HepG2 (cell line): Measurements from ENCODE around the gene HDAC4. TPM values are rescaled to one million over a fixed set of nuclear protein-coding genes. Genes with fewer than 3 reads are reported as not detected.

Experiments
- ATAC-seq: fragments of 200-7000 bp; cut with Tn5 transposase; 3 replicates; pipeline ENCODE4 v1.9.1; 2020; ENCODE audit warnings: mild to moderate bottlenecking, moderate library complexity
- BruUV-seq: library from RNA; stranded (reverse); fragments of 400-500 nt; replicated peaks from 2 replicates; lab custom pipeline; 2021; lab: Mats Ljungman, UMichigan
- CTCF ChIA-PET: fragments of 300-600 bp; formaldehyde crosslinking; extraction: SDS; loops from one replicate; lab custom pipeline; 2021; ENCODE audit warnings: low total read pairs, inconsistent platforms, low intra/inter-chr PET ratio; lab: Yijun Ruan, JAX
- POLR2A ChIA-PET: fragments of 350-600 bp; sonication (Branson Sonifier 250); formaldehyde crosslinking; loops from one replicate; lab custom pipeline; 2020; ENCODE audit warnings: antibody characterized with exemption, inconsistent platforms; lab: Yijun Ruan, JAX
- DNase-seq: peaks from one replicate; pipeline ENCODE4 v3.0.0-alpha.2; 2015; ENCODE audit warnings: low spot score
- FAIRE-seq: peaks from 3 replicates; lab custom pipeline; 2011; peaks lifted over from hg19 to GRCh38; lab: Jason Lieb, UNC
- H2AFZ ChIP-seq: one replicate; pipeline ENCODE4 v1.6.1; 2011; ENCODE audit warnings: low read length, inconsistent platforms
- H3K27ac ChIP-seq: fragments of 300-600 bp; 3 replicates; pipeline ENCODE4 v1.8.0; 2011; ENCODE audit warnings: mixed run types, mild to moderate bottlenecking, mixed read lengths, low read length, inconsistent platforms; ENCODE audit not compliant: insufficient read depth; ENCODE audit errors: extremely low read length
- H3K27me3 ChIP-seq, 2 experiments: fragments of 200-600 bp in 1 of 2; 2 replicates in 1 of 2; 3 replicates in 1 of 2; pipeline versions ENCODE4 v1.6.0 to v1.8.0; 2011; ENCODE audit warnings: low read length in 2 of 2, mild to moderate bottlenecking in 2 of 2, moderate library complexity in 2 of 2, inconsistent platforms in 1 of 2; ENCODE audit not compliant: insufficient read depth in 2 of 2, control insufficient read depth in 1 of 2
- H3K36me3 ChIP-seq, 2 experiments: fragments of 200-600 bp in 1 of 2; replicated peaks in 1 of 2; 2 replicates in 1 of 2; 3 replicates in 1 of 2; pipeline versions ENCODE4 v1.5.1 to v1.8.0; 2011; ENCODE audit warnings: low read length in 2 of 2, inconsistent platforms in 1 of 2; ENCODE audit not compliant: insufficient read depth in 2 of 2, control insufficient read depth in 1 of 2
- H3K4me1 ChIP-seq: 2 replicates; pipeline ENCODE4 v1.5.1; 2012; ENCODE audit warnings: low read length, inconsistent platforms; ENCODE audit not compliant: insufficient read depth
- H3K4me2 ChIP-seq: 2 replicates; pipeline ENCODE4 v1.6.0; 2011; ENCODE audit warnings: low read depth, low read length, inconsistent platforms
- H3K4me3 ChIP-seq, 3 experiments: fragments of 200-600 bp in 1 of 3; sonication (generic), shearing (Covaris generic) in 1 of 3; replicated peaks in 1 of 3; 2 replicates each; pipeline ENCODE4 v1.5.1; 2011 to 2016; ENCODE audit warnings: low read length in 3 of 3, inconsistent platforms in 2 of 3, low read depth in 2 of 3, mild to moderate bottlenecking in 2 of 3, control low read depth in 1 of 3, mixed read lengths in 1 of 3; ENCODE audit not compliant: insufficient read depth in 1 of 3
- H3K79me2 ChIP-seq: one replicate; pipeline ENCODE4 v1.6.1; 2011; ENCODE audit warnings: low read length, inconsistent platforms; ENCODE audit not compliant: insufficient read depth
- H3K9ac ChIP-seq: 2 replicates; pipeline ENCODE4 v1.6.0; 2011; ENCODE audit warnings: mild to moderate bottlenecking, low read depth, low read length, inconsistent platforms; ENCODE audit not compliant: insufficient read depth
- H3K9me3 ChIP-seq: 2 replicates; pipeline ENCODE4 v1.5.1; 2012; ENCODE audit warnings: mild to moderate bottlenecking, low read length
- H4K20me1 ChIP-seq: 2 replicates; pipeline ENCODE4 v1.6.0; 2011; ENCODE audit warnings: inconsistent platforms, mild to moderate bottlenecking, low read length, moderate library complexity; ENCODE audit not compliant: insufficient read depth
- AGO2 ChIP-seq: fragments of 200-400 bp; formaldehyde crosslinking; optimal IDR thresholded peaks from 2 replicates; pipeline ENCODE3; 2017; ENCODE audit warnings: mild to moderate bottlenecking, low read depth, low read length, moderate library complexity
- CAMTA2 ChIP-seq: sonication (generic); formaldehyde crosslinking; IDR thresholded peaks from 2 replicates; pipeline ENCODE4 v1.4.0; 2020; ENCODE audit warnings: mild to moderate bottlenecking, missing genetic modification reagents, borderline replicate concordance
- ZNF232 ChIP-seq: sonication (generic); formaldehyde crosslinking; IDR thresholded peaks from 2 replicates; pipeline ENCODE4 v1.4.0; 2020; ENCODE audit warnings: missing genetic modification reagents, borderline replicate concordance
- ZSCAN22 ChIP-seq: sonication (generic); formaldehyde crosslinking; IDR thresholded peaks from 2 replicates; pipeline ENCODE4 v1.4.0; 2020; ENCODE audit warnings: mild to moderate bottlenecking, missing genetic modification reagents
- WGBS: methylation state at CpG from one replicate; pipeline ENCODE4 v1.1.6; 2017; ENCODE audit warnings: low lambda C conversion rate; 5-methylcytosine and 5-hydroxymethylcytosine counted together
- in situ Hi-C: cut with HindIII; loops from 2 replicates; pipeline ENCODE4 v1.10.0; 2017; ENCODE audit warnings: low pct_unique_long_range_greater_than_20kb; ENCODE audit not compliant: extremely low pct_ligation_motif_present
- intact Hi-C: fragments of 100-400 bp; cut with micrococcal nuclease; formaldehyde crosslinking; loops from one replicate; pipeline ENCODE4 v1.10.0; 2022; ENCODE audit not compliant: unreplicated experiment
- polyA plus RNA-seq, 8 experiments: library from polyadenylated mRNA; depleted of rRNA in 3 of 8; stranded (reverse) in 7 of 8; unstranded in 1 of 8; fragments of >200 nt; fragmentation: Illumina TruSeq in 4 of 8; extraction: Trizol in 4 of 8; gene quantifications; 2 replicates each; pipeline versions ENCODE4 v1.2.1 to v1.2.3, GENCODE V29; 2011 to 2016; ENCODE audit warnings: low read depth in 4 of 8, missing spikeins in 1 of 8, mixed read lengths in 1 of 8; ENCODE audit not compliant: insufficient read depth in 1 of 8
- total RNA-seq, 5 experiments: library from RNA; depleted of rRNA; stranded (reverse); fragments of >200 nt; fragmentation: Illumina TruSeq; extraction: Trizol; gene quantifications; 2 replicates each; pipeline ENCODE4 v1.2.3, GENCODE V29; 2016; ENCODE audit warnings: low read depth in 1 of 5
- TF ChIP-seq, protein P1 (sequence below): sonication (generic); formaldehyde crosslinking; IDR thresholded peaks from 2 replicates; pipeline ENCODE4 v1.4.0; 2020; ENCODE audit warnings: missing genetic modification reagents; ENCODE audit errors: not compliant biosample characterization
- TF ChIP-seq, protein P2 (sequence below): sonication (generic); formaldehyde crosslinking; IDR thresholded peaks from 2 replicates; pipeline ENCODE4 v1.8.1; 2023; ENCODE audit warnings: mild to moderate bottlenecking, inconsistent platforms, moderate library complexity, missing genetic modification reagents, borderline replicate concordance
- TF ChIP-seq, protein P3 (sequence below): sonication (generic); formaldehyde crosslinking; IDR thresholded peaks from 2 replicates; pipeline ENCODE4 v1.5.0; 2020; ENCODE audit warnings: mild to moderate bottlenecking, missing genetic modification reagents

Gene HDAC4
- total and polyA plus RNA-seq, 2 of the 13 experiments (the other 11 are each of a cell fraction or from before 2014, with no cell fraction given), result 10.1 to 11.5 TPM

DNA sequence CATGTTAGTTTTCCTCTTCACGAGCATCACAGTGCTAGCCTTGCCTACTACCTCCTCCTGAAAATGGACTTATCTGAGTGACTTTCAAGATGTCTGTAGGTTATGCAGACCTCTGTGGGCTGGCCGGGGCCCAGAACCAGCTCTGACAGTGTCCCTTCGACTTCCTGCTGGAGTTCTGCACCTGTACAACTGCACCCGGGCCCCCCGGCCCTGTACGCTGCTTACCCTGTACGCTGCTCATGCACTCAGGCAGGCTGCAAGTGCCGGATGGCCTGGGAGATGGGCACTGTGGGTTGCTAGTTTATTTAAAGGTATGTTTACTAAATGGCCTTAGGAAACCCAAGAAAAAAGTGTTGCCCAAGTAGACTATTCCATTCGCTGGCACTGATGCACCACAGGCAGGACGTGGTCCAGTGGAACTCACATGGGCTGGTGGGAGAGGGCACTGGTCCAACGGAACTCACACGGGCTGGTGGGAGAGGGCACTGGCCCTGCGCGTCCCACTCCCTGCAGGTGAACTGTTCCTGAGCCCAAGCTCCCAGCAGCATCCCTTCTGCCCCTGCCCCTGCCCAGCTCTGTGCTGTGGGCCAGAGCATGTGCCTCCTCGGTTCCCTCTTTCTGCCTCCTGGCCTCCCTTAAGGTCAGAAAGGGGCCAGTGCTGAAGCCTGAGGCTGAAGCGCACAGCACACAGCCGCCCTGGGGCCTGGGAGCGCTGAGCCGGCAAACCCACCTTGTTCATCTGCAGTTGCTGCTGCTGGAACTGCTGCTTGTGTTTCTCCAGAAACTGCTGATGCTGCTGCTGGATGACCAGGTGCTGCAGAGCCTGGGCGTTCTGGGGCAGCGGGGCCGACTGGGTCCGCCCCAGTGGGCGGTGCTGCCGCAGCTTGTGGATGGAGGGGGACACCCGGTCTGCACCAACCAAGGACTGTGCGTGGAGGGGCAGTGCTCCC, 274.8 kb downstream of the HDAC4 start (continued):
- TF ChIP-seq, protein P1, sequence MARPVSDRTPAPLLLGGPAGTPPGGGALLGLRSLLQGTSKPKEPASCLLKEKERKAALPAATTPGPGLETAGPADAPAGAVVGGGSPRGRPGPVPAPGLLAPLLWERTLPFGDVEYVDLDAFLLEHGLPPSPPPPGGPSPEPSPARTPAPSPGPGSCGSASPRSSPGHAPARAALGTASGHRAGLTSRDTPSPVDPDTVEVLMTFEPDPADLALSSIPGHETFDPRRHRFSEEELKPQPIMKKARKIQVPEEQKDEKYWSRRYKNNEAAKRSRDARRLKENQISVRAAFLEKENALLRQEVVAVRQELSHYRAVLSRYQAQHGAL, result no peak
- TF ChIP-seq ZSCAN22 (no peak), ZNF232 (CRISPR knock-in tag) (no peak)
- TF ChIP-seq, protein P2, sequence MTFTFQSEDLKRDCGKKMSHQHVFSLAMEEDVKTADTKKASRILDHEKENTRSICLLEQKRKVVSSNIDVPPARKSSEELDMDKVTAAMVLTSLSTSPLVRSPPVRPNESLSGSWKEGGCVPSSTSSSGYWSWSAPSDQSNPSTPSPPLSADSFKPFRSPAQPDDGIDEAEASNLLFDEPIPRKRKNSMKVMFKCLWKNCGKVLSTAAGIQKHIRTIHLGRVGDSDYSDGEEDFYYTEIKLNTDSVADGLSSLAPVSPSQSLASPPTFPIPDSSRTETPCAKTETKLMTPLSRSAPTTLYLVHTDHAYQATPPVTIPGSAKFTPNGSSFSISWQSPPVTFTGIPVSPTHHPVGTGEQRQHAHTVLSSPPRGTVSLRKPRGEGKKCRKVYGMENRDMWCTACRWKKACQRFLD (CRISPR knock-in tag), result no peak
- TF ChIP-seq, all 625 proteins: peak for 0

DNA sequence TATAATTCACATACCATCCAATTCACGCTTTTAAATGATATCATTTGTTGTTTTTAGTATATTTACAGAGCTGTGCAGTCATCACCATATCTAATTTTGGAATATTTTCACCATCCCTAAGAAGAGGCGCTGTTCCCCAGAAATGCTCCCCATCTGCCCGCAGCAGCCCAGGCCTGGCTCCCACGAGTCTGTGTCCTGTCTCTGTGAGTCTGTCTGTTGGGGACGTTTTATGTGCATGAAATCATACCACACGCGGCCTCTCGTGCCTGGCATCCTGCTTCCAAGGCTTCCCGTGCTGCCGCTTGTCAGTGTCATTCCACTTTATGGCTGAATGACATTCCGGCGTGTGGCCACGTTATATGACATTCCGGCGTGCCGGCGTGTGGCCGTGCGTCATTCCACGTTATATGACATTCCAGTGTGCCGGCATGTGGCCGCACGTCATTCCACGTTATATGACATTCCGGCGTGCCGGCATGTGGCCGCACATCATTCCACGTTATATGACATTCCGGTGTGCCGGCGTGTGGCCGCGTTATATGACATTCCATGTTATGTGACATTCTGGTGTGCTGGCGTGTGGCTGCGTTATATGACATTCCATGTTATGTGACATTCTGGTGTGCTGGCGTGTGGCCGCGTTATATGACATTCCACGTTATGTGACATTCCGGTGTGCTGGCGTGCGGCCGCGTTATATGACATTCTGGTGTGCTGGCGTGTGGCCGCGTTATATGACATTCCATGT, 276.5 kb downstream of the HDAC4 start:
- 94% methylated on average over 48 of the region's 48 CpGs for WGBS
- ChIA-PET CTCF (no interaction called here), POLR2A (no interaction called here)
- ATAC-seq (no peak), FAIRE-seq (no peak), DNase-seq (no peak)
- TF ChIP-seq, protein P3, sequence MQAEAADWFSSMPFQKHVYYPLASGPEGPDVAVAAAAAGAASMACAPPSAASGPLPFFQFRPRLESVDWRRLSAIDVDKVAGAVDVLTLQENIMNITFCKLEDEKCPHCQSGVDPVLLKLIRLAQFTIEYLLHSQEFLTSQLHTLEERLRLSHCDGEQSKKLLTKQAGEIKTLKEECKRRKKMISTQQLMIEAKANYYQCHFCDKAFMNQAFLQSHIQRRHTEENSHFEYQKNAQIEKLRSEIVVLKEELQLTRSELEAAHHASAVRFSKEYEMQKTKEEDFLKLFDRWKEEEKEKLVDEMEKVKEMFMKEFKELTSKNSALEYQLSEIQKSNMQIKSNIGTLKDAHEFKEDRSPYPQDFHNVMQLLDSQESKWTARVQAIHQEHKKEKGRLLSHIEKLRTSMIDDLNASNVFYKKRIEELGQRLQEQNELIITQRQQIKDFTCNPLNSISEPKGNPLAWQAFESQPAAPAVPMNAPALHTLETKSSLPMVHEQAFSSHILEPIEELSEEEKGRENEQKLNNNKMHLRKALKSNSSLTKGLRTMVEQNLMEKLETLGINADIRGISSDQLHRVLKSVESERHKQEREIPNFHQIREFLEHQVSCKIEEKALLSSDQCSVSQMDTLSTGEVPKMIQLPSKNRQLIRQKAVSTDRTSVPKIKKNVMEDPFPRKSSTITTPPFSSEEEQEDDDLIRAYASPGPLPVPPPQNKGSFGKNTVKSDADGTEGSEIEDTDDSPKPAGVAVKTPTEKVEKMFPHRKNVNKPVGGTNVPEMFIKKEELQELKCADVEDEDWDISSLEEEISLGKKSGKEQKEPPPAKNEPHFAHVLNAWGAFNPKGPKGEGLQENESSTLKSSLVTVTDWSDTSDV (CRISPR knock-in tag), result 0 out of 2 replicates have a peak, but pooled peaks have one; percentile 53
- TF ChIP-seq AGO2 (peak; percentile 61), CAMTA2 (CRISPR knock-in tag) (no peak)
- BruUV-seq, result no TSS peak
- intact Hi-C loops, result no loop called here
- Histone ChIP-seq H2AFZ (no peak overlapping the region), H3K27me3 (no peaks in the 10 kb centered on the region), H3K4me2 (no peak overlapping the region), H3K27ac (no peak overlapping the region), H3K79me2 (no peaks in the 10 kb centered on the region), H3K4me3 (no peak overlapping the region), H4K20me1 (no peaks in the 10 kb centered on the region; the same call in 1 of the 2 replicates), H3K36me3 (peaks cover 24 to 33% of the 10 kb centered on the region in 2 experiments; a peak in 4 of 5 replicates), H3K4me1 (peaks cover 13% of the 10 kb centered on the region), H3K9ac (no peak overlapping the region), H3K9me3 (no peaks in the 10 kb centered on the region)
- in situ Hi-C loops, result no loop called here
